D721Med (cell line): Measurements from ENCODE around the gene TMOD2.

Experiments used
- DNase-seq: peaks from one replicate; pipeline ENCODE4 v3.0.0; 2011; ENCODE audit warnings: low spot score; ENCODE audit not compliant: insufficient read length
- FAIRE-seq: peaks from 2 replicates; lab custom pipeline; 2011; peaks lifted over from hg19 to GRCh38; lab: Jason Lieb, UNC
- TF ChIP-seq, protein P1 (sequence below): IDR thresholded peaks from 2 replicates; pipeline ENCODE4 v1.5.1; 2012; ENCODE audit warnings: mild to moderate bottlenecking, control low read depth; ENCODE audit not compliant: insufficient read depth; ENCODE audit errors: missing control alignments

TMOD2 gene

DNA sequence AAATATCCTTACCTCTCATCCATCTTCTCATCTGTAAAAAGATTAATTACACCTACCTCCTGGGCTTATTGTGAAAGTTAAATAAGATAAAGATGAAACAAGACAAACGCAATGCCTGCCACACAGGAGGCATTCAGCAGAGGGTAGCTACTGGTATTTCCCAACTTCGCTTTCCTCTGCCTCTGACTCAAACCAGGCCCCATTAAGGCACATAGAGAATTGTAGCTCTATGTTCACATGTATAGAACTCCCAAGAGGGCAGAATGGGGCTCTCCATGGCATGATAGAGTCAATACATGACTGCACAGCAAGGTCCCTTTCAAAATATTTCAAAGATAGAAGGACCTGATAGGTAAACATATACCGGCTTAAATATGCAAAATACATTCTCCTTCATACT, 15.3 kb upstream of the TMOD2 start:
- FAIRE-seq (no peak), DNase-seq (no peak)
- TF ChIP-seq, protein P1, sequence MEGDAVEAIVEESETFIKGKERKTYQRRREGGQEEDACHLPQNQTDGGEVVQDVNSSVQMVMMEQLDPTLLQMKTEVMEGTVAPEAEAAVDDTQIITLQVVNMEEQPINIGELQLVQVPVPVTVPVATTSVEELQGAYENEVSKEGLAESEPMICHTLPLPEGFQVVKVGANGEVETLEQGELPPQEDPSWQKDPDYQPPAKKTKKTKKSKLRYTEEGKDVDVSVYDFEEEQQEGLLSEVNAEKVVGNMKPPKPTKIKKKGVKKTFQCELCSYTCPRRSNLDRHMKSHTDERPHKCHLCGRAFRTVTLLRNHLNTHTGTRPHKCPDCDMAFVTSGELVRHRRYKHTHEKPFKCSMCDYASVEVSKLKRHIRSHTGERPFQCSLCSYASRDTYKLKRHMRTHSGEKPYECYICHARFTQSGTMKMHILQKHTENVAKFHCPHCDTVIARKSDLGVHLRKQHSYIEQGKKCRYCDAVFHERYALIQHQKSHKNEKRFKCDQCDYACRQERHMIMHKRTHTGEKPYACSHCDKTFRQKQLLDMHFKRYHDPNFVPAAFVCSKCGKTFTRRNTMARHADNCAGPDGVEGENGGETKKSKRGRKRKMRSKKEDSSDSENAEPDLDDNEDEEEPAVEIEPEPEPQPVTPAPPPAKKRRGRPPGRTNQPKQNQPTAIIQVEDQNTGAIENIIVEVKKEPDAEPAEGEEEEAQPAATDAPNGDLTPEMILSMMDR = no peak

DNA sequence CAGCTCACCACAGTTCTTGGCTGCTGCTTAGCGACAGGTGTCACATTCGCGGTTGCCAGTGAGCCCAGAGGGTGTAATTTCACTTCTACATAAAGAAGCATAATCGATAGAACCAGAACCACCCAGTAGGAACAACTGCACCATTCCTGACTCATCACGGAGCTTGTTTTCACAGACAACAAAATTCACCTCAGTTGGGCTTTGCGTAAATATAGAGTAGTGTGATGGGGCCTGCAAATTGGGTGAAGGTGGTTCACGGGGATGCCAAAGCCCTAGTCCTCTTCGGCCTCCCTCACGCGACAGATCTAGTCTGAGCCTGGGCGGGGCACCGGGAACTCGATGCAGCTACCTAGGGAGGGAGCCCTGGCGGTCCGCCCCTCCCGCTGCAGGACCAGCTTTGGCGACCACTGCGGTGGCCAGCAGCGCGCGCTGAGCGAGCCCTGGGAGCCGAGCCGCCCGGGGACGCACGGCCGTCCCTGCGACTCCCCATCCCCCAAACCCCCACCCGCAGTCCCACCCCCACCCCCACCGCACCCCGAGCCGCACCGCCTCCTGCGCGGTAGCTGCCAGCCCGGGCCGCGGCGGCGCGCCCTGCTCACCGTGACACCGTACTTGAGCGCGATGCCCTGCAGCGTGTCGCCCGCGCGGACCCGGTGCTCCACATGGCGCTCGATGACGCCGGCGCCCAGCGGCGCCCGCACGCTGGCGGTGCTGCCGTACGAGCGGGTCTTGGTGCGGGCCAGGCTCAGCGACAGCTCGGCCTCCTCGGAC, 14.5 kb upstream of the TMOD2 start:
- no peak for FAIRE-seq
- TF ChIP-seq, protein P1 = no peak
- peak; percentile 29 for DNase-seq

DNA sequence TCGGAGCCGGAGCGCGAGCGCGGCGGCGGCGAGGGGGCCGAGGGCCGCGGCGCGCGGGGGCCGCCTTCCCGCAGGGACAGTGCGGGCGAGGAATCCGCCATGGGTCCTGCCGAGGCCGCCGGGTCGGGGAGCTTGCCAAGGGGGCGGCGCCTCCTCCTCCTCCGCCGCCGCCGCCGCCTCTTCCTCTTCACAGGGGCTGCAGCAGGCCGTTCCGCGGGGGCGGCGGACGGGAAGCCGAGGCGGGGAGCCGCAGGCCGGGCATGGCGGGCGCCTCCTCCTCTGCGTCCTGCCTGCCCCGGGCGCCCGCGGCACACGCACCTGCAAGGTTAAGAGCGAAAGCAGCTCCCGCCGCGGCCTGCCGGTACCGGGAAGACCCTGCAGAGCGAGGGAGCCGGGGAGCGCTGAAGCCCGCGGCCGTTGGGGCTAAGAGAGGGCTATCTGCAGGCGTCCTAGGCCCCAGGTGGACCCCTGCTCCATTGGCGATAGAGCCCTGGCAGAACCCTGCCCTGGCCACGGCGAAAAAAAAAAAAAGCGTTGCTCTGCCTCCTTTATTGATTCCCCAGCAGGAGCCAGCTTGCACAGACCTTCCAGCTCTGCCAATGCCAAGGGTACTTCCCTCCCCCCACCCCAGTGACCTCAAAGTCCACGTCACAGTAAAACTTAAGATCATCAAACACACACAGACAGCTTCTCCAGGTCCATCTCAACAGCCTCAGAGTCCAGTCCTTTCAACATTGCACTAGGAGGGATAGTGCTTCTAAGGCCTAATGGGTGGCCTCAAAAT, 13.7 kb upstream of the TMOD2 start, which contains the start of gene LYSMD2:
Gene LYSMD2 (minus strand): TSS at position 134 of the 784 bp plus-strand sequence. CDS start 33 bp downstream, at position 101.
- no peak for FAIRE-seq
- TF ChIP-seq, protein P1 = no peak
- no peak for DNase-seq

DNA sequence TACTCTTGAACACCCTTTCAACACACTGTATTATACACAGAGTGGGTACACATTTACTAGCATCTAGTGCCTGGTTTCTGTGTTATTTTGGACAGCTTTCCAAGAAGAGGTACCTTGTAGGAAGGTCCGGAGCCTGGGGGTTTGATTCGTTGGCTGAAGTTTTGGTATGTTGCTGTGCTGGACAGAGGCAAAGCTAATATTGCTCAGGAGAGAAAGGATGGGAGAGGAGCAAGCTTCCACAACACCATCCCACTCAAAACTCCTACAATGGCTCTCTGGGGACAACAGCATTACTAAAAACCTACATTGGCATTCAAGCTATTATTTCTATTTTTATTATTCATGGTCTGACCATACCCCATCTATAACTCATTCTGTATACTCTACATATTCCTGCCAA, 12.8 kb upstream of the TMOD2 start:
- TF ChIP-seq, protein P1 = no peak
- DNase-seq (no peak), FAIRE-seq (no peak)

DNA sequence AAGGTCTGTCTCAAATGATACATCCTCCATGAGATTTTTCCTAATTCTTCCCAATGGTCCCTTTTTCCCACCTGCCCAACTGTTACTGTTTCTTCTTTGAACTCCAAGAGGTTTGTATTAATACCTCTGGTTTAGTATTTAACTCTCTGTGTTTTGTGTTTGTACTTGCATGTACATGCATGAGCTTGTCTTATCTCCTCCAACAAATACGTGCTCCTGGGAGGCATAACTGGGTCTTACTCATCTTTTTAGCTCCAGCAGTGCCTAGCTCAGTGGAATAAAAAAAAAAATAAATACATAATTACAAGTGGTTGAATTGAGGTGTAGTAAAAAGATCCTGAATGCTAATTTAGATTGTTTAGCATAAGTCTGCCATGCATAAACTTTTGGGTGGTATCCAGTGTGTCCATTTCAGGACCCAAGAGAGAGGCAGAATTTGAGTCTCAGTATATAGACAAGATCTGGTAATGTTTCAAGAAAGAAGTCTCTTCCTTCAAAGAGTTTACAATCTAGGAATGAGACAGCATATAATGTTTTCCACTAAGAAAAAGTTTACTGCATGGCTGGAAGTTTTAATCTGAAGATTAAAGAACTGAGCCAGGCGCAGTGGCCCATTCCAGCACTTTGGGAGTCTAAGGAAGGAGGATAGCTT, 12.2 kb upstream of the TMOD2 start:
- TF ChIP-seq, protein P1 = no peak
- DNase-seq (no peak), FAIRE-seq (no peak)

DNA sequence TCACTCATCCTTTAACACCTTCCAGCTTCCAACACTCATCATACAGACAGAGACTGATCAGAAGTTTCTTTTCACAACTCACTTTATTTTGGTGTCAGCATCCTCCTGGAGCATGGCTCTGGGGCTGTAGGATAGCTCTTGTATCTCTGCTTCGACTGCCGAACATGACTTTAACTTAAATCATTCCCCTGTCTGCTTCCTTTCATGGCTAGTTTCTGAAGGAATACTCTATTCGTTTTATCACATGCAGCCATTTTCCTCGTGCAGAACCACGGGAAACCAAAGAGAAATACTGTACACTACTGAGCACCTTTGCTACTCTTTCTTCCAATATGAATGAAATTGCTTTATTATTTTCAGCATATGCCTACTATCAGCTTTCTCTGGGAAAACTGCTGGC, 2.1 kb upstream of the TMOD2 start:
- TF ChIP-seq, protein P1 = no peak
- DNase-seq (no peak), FAIRE-seq (no peak)
